ENCODE results near the gene LRRK1.
"Not testable (repeated sequence)": the region's sequence is repeated elsewhere in the genome, so short reads cannot be mapped to it uniquely, and the experiment has no call there.

The LRRK1 gene

DNA sequence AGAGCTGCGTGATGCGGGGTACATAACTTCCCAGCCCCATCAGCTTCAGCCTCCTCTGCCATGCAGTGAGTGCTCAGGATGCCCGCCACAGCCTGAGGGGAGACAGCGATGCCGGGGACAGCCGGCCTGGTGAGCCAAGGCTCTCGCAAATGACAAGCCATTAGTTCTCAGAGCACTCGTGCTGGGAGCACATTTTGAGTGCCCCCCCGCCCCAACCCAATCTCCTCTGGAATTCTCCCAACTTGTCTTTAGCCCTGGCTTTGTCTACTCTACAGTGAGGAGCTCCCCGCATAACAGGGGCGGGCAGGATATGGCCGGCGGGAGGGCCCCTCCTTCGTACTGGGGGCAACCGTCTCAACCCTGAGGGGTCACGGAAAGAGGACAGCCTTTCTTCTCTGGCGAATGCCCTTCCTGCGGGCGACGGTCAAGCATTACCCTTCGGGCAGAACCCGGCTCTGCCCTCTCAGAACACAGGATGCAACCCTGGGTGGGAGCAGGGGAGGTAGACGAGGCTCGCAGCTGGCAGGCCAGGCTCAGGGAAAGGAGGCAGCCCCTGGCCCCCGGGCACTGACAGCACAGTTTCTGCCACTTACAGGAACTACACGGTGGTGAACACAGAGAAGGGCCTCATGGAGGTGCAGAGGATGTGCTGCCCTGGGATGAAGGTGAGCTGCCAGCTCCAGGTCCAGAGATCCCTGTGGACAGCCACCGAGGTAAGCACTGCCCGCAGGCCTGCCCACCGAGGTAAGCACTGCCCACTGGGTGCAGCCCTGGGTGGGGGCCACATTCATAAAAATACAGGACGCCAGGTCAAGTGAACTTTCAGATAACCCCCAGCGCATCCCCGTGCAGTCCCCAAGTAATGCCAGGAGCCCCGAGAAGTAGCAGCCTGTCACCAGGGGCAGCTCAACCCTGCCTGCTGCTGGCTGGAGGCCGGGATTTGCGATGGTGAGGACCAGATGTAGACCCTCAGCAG is 141.7 kb downstream of the LRRK1 start:
- DNase-seq, result no peak

DNA sequence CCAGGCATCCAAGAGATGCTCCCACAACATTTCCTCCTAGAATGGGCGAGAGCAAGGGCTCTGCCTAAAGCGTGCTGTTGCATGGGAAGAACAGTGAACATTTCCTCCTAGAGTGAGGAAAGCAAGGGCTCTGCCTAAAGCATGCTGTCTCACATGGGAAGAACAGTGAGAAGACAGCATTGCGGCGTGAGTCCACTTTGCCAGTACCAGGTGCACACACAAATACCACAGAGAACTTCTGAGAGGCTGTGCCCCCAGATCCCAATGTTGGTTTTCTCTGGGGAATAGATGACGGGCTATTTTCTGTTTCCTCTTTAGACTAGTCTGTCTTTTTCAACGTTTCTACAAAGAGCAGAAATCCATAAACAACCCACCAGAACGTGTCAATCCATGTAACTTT is 142.9 kb downstream of the LRRK1 start:
- DNase-seq, result no peak

DNA sequence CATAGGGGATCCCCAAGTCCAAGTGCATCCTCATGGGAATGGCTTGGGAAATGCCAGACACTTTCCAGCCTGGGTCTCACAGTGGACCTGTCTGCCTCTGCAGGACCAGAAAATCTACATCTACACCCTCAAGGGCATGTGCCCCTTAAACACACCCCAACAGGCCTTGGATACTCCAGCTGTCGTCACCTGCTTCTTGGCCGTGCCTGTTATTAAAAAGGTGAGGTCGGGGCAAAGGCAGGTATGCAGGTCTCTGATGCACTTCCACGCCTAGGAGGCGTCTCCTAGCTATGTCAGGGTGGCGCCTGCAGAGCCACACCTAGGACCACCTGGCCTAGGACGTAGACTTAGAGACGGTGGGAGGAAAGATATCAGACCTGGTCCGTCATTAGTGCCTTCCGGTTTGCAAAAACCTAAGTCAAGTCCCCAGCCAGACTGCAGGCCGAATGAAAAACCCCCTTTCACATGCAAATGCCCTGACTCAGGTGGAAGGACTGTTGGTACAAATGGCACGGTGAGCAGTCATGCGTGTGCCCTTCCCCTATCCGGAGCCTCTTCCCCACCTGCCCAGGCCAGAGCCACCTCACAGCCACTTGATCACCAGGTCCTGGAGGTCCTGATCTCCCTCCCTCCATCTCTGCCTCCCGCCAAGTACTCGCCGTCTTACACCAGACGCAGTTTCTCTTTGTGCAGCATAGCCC is 143.5 kb downstream of the LRRK1 start:
- DNase-seq, result no peak

DNA sequence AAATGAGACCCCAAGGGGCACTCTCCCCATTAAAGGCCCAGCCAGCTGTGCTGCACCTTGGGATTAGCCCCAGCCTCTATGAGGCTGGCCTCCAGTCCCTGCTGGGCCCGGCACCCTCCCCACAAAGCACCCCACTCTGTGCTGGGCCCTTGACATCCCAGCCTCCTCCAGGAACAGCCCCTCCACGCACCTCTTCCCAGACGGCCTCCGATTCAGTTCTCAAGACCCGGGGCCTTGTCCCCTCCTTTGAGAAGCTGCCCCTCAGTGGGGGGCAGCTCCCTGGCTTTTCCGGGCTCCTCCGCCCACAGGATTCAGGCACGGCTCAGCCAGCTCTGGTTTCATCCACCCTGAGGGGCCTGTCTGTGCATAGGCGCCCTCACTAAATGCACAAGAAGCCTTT is 144.1 kb downstream of the LRRK1 start:
- no peak for DNase-seq

DNA sequence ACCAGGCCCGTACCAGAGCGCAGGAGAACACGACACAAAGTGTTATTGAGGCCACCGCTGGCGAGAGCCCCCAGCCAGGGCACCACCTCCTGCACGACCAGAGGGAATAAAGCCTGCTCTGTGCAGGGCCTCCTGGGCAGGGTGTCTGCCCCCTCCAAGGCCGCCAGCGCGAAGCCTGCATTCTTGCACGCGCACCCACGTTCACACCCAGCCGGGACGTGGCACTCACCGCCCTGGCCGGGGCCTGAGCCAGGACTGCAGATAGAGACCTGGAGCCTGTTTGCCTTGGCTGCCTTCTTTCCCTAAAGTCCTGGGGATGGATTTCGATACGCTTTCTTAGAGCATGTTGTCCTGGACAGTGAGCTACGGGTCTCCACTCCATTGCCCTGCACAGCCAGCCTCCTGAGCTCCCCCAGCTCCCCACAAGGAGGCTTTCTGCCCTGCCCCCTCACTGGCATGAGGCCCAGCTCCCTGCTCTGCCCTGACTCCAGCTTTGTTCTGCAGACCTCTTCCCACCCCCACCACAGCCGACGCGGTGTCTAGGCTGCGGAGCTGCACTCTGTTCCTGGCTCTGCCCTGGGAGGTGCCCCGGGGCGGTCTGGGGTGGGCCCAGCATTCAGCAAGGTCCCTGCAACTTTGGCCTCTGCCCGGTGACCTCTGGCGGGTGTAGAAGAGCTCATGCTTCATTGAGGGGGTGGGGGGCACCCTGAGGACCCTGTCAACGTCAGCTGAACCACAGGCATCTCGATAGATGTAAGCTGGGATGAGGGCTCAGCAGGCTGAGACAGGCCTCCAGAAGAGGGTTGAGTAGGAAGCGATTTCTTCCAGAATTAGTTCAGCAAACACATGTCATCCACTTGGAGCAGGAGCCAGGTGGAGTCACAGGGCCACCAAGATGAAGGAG is 145.0 kb downstream of the LRRK1 start:
- DNase-seq, result no peak

DNA sequence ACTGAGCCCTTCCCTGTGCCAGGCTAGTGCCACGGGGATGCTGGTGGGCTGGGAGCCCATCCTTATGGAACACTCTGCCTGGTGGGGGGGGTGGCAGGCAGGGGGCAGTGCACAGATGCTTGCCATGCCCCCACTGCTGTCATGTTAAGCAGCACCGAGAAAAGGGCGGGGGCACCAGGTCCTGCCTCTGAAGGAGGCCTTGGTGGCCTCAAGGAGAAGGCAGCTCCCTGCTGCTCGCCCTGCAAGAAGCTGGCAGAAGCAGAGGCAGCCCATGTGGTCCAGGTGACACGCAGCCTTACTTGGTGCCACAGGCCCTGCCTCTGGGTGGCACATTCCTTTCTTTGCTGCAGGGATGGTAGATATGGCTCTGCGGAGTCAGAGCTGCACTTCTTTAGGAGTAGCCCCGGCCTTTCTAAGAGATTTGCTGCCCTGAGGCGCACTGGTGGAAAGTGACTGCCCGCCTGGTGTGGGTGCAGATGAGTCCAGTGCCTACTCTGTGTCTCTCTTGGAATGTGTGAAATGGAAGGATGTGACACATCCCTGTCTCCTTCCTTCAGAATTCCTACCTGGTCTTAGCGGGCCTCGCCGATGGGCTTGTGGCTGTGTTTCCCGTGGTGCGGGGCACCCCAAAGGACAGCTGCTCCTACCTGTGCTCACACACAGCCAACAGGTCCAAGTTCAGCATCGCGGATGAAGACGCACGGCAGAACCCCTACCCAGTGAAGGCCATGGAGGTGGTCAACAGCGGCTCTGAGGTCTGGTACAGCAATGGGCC is 145.8 kb downstream of the LRRK1 start:
- no peak for DNase-seq

DNA sequence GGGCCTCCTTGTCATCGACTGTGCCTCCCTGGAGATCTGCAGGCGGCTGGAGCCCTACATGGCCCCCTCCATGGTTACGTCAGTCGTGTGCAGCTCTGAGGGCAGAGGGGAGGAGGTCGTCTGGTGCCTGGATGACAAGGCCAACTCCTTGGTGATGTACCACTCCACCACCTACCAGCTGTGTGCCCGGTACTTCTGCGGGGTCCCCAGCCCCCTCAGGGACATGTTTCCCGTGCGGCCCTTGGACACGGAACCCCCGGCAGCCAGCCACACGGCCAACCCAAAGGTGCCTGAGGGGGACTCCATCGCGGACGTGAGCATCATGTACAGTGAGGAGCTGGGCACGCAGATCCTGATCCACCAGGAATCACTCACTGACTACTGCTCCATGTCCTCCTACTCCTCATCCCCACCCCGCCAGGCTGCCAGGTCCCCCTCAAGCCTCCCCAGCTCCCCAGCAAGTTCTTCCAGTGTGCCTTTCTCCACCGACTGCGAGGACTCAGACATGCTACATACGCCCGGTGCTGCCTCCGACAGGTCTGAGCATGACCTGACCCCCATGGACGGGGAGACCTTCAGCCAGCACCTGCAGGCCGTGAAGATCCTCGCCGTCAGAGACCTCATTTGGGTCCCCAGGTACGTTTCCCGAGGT is 146.5 kb downstream of the LRRK1 start:
- DNase-seq, result no peak

DNA sequence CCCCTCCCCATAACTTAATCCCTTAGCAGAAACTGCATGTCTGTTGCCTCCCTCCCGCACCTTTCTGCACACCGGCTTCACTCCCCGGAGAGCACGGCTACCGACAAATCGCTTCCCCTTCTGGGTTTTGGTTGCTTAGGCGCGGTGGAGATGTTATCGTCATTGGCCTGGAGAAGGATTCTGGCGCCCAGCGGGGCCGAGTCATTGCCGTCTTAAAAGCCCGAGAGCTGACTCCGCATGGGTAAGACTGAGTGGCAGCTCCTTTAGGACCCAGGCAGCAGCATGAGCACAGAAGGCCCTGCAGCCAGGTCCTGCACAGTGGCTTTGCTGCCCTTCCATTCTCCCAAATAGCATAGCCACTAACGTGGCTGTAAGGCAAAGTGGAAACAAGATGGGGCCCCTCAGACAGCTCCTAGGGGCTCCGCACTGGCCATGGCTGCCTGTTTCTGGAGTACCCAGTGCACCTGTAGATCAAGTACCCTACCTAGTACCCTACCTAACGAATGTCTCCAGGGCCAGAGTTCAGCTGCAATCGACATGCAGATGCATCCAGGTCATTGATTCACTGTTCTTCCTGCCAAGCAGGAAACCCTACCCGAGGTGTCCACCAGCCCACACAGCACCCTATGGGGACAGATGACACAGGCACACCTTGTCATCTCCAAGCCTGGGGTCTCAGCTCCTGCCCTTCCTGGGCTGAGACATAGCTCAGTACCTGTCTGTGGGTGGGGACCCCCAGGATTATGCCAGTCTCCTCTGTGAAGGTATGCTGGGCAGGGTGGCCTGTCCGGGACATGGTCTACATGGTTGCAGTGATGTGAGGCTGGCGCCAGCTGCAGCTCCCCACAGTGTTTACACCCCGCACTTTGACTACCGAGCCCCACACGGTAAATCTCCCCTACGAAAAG is 147.6 kb downstream of the LRRK1 start:
- no peak for DNase-seq

DNA sequence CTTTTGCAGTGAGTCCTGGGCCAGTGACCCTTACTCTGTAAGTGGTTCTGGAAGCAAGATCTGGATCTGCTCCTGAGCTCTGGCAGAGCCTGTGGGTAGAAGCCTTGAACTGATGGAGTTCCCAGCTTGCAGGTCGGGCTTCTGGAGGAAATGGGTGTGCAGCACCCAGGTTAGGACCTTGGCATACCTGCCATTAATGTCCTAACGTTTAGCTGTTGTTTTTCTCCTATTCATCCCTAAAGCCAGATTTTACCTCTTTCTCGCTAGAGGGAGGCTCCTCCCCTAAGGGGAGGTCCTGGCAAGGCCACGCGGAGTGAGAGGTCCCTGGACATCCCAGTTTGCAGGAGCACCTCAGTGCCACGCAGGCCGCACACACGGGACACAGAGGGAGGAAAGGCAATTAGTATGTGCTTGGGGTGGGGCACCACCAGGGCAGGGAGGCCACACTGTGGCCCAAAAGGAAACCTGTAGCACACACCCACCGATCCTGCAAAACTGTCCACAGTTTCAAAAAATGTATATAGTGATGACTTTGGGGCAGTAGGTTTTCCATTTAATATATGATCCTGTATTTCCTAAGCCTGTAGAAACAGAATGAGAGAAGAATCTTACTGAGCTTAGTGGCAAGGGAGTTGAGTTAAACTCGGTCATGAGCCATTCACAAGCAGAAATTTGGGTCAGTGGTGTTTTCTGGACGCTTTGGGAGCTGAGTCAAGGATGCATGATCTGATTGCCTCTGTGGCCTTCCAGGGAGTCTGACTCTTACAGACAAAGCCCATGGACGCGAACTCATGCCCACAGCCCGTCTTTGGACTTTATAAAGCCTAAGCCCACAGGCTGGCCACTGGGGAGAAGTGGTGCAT is 148.7 kb downstream of the LRRK1 start:
- no peak for DNase-seq

DNA sequence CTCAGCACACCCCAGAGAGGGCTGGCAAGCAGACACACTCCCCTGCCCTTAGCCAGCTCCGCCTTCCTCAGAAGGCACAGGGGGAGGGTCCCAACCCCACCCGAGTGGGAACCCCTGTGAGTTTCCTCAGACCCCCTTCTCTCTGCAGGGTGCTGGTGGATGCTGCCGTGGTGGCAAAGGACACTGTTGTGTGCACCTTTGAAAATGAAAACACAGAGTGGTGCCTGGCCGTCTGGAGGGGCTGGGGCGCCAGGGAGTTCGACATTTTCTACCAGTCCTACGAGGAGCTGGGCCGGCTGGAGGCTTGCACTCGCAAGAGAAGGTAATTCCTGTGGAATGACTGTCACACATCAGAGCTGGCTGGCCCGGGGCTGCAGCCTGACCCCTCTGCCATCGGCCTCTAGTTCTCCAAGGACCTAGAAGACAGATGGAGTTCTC is 149.4 kb downstream of the LRRK1 start:
- no peak for DNase-seq

DNA sequence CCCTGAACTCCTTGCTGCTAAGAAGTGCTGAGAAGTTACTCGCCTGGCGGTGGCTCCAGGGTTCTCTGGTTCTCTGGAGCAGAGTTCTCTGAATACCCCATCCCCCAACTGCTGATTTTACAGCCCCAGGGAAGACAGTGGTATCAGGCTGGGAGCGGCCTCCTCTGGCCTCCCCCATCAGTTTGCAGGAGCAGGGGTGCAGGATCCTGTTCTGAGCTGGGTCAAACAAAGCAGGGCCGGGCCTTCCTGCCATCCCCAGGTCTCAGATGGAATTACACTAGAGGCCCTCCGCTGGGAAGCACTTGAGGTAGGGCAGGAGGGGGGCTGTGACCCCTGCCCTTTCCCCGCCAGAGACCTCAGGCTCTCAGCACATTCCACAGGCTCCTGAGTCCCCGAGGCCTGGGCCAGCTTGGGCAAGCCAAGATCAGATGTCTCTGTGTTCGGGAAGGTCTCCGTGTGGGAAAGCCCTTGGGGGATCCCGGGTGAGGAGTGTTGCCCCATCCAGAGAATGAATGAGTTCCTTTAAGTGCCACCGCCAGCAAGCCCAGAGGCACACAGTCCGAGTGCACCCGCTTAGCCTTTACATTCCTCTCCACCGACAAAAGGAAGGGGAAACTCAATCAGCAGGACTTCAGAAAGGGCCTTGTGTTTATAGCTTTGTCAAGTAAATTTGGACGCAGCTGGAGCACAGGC is 149.9 kb downstream of the LRRK1 start:
- no peak for DNase-seq

DNA sequence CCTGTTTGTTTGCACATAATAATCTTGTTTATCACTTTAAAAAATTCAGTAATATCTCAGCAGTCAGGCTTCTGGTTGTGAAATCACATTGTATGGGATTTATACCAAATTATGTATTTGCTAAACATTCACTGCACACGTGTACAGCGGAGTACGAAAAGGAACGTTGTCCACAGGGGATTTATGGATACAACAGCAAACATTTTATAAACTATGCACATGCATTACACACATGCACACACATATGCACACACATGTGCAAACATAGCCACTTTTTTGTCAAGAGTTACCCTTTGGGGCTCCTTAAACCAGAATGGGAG is 150.5 kb downstream of the LRRK1 start:
- no peak for DNase-seq

DNA sequence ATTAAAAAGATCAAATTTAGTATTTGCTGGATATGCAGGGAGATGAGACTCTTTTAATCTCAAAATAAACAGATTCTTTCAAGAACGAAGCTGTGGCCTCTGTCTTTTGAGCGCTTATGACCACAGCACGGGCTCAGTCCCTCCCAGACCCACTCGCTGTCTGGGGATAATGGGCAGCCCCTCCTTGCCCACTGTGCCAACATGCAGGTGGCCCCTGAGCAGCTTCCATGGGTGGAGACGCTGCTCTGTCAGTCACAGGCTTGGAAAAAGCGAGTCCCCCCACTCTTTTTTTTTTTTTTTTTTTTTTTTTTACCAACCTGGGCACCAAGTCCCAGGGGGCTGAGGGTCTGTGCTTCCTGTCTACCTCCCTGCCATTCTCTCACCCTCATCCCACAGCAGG is 150.9 kb downstream of the LRRK1 start:
- no peak for DNase-seq

DNA sequence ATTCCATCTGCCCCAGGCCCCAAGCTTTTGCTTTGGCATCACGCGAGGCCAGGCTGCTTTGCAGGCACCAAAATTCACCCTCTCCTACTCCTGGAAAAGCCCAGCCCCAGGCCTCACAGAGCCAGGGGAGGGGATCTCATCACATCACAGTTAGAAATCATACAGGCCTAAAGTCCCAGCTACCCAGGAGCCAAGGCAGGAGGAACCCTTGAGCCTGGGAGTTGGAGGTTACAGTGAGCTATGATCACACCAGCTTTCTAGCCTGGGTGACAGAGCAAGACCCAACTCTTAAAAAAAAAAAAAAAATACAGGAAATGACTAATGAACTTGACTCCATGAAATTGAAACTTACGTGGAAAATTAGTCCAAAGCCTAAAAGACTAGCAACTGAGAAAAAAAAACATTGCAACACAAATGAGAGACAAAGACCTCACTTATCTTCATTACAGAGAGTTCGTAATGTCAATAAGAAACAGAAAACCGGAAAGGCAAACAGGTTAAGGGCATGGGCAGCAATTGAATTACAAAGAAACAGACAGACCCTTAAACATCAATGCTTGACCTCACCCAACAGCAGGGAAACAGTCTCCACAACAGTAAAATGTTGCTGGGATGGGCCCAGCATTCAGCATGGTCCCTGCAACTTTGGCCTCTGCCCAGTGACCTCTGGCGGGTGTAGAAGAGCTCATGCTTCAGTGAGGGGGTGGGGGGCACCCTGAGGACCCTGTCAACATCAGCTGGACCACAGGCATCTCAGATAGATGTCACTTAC is 151.5 kb downstream of the LRRK1 start:
- DNase-seq, result no peak

DNA sequence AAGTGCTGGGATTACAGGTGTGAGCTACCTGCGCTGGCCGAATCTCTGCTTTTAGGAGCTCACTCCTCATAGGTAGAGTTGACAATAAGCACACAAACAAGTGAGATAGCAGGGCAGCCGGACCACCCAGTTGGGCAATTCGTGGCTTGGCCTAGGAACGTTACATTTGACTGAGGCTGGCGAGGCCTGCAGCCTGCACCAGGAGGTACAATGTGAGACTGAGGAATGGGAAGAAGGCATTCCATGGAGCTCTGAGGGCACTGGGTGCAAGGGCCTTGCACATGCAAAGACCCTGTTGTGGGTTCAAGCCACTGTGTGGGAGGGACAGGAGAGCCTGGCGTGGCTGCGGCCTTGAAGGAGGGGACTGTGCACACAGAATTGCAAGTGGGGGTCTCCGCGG is 152.5 kb downstream of the LRRK1 start:
- DNase-seq, result no peak

DNA sequence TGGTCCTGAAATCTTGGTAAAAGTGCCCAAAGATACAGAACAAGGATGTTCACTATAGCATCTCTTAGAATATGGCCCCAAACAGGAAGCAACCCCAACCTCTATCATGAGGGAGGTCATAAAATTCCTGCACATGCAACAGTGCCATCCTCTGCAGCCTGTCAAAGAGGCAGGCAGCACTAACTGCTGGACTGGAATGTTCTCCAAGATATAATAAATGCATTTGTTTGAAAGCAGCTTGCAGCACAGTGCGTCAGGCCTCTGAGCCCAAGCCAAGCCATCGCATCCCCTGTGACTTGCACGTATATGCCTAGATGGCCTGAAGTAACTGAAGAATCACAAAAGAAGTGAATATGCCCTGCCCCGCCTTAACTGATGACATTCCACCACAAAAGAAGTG is 153.1 kb downstream of the LRRK1 start:
- not testable (repeated sequence) for DNase-seq

DNA sequence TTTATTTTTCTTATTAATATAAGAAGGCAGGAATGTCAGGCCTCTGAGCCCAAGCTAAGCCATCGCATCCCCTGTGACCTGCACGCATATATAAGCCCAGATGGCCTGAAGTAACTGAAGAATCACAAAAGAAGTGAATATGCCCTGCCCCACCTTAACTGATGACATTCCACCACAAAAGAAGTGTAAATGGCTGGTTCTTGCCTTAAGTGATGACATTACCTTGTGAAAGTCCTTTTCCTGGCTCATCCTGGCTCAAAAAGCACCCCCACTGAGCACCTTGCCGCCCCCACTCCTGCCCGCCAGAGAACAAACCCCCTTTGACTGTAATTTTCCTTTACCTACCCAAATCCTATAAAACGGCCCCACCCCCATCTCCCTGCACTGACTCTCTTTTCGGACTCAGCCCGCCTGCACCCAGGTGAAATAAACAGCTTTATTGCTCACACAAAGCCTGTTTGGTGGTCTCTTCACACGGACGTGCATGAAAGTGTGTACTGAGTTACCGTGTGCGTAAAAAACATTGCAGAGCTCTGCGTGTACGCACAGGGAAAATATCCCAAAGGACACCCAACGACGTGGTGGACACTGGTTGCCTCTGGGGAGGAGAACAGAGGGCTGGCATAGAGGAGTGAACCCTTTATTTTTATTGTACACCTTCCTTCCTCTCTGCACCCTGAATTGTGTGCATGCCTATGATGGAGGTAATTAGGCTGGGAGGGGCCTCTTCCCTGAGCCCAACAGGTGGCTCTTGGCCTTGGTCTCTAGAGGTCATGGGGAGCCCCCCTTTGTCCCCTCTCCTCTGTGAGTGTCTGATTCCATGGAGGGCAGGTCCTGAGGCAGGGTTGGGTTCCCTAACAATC is 158.9 kb downstream of the LRRK1 start:
- DNase-seq, result not testable (repeated sequence)
